HepG2 (cell line): ENCODE results near the gene FRMD5. TPM values are rescaled to one million over a fixed set of nuclear protein-coding genes. Genes with fewer than 3 reads are reported as not detected.

Experiments used
- ATAC-seq: fragments of 200-7000 bp; cut with Tn5 transposase; 3 replicates; pipeline ENCODE4 v1.9.1; 2020; ENCODE audit warnings: mild to moderate bottlenecking, moderate library complexity
- BruUV-seq: library from RNA; stranded (reverse); fragments of 400-500 nt; replicated peaks from 2 replicates; lab custom pipeline; 2021; lab: Mats Ljungman, UMichigan
- CTCF ChIA-PET: fragments of 300-600 bp; formaldehyde crosslinking; extraction: SDS; loops from one replicate; lab custom pipeline; 2021; ENCODE audit warnings: low total read pairs, inconsistent platforms, low intra/inter-chr PET ratio; lab: Yijun Ruan, JAX
- POLR2A ChIA-PET: fragments of 350-600 bp; sonication (Branson Sonifier 250); formaldehyde crosslinking; loops from one replicate; lab custom pipeline; 2020; ENCODE audit warnings: antibody characterized with exemption, inconsistent platforms; lab: Yijun Ruan, JAX
- DNase-seq: peaks from one replicate; pipeline ENCODE4 v3.0.0-alpha.2; 2015; ENCODE audit warnings: low spot score
- FAIRE-seq: peaks from 3 replicates; lab custom pipeline; 2011; peaks lifted over from hg19 to GRCh38; lab: Jason Lieb, UNC
- H2AFZ ChIP-seq: one replicate; pipeline ENCODE4 v1.6.1; 2011; ENCODE audit warnings: low read length, inconsistent platforms
- H3K27ac ChIP-seq: fragments of 300-600 bp; 3 replicates; pipeline ENCODE4 v1.8.0; 2011; ENCODE audit warnings: mixed run types, mild to moderate bottlenecking, mixed read lengths, low read length, inconsistent platforms; ENCODE audit not compliant: insufficient read depth; ENCODE audit errors: extremely low read length
- H3K27me3 ChIP-seq, 2 experiments: fragments of 200-600 bp in 1 of 2; 2 replicates in 1 of 2; 3 replicates in 1 of 2; pipeline versions ENCODE4 v1.6.0 to v1.8.0; 2011; ENCODE audit warnings: low read length in 2 of 2, mild to moderate bottlenecking in 2 of 2, moderate library complexity in 2 of 2, inconsistent platforms in 1 of 2; ENCODE audit not compliant: insufficient read depth in 2 of 2, control insufficient read depth in 1 of 2
- H3K36me3 ChIP-seq, 2 experiments: fragments of 200-600 bp in 1 of 2; replicated peaks in 1 of 2; 2 replicates in 1 of 2; 3 replicates in 1 of 2; pipeline versions ENCODE4 v1.5.1 to v1.8.0; 2011; ENCODE audit warnings: low read length in 2 of 2, inconsistent platforms in 1 of 2; ENCODE audit not compliant: insufficient read depth in 2 of 2, control insufficient read depth in 1 of 2
- H3K4me1 ChIP-seq: 2 replicates; pipeline ENCODE4 v1.5.1; 2012; ENCODE audit warnings: low read length, inconsistent platforms; ENCODE audit not compliant: insufficient read depth
- H3K4me2 ChIP-seq: 2 replicates; pipeline ENCODE4 v1.6.0; 2011; ENCODE audit warnings: low read depth, low read length, inconsistent platforms
- H3K4me3 ChIP-seq, 3 experiments: fragments of 200-600 bp in 1 of 3; sonication (generic), shearing (Covaris generic) in 1 of 3; replicated peaks in 1 of 3; 2 replicates each; pipeline ENCODE4 v1.5.1; 2011 to 2016; ENCODE audit warnings: low read length in 3 of 3, inconsistent platforms in 2 of 3, low read depth in 2 of 3, mild to moderate bottlenecking in 2 of 3, control low read depth in 1 of 3, mixed read lengths in 1 of 3; ENCODE audit not compliant: insufficient read depth in 1 of 3
- H3K79me2 ChIP-seq: one replicate; pipeline ENCODE4 v1.6.1; 2011; ENCODE audit warnings: low read length, inconsistent platforms; ENCODE audit not compliant: insufficient read depth
- H3K9ac ChIP-seq: 2 replicates; pipeline ENCODE4 v1.6.0; 2011; ENCODE audit warnings: mild to moderate bottlenecking, low read depth, low read length, inconsistent platforms; ENCODE audit not compliant: insufficient read depth
- H3K9me3 ChIP-seq: 2 replicates; pipeline ENCODE4 v1.5.1; 2012; ENCODE audit warnings: mild to moderate bottlenecking, low read length
- H4K20me1 ChIP-seq: 2 replicates; pipeline ENCODE4 v1.6.0; 2011; ENCODE audit warnings: inconsistent platforms, mild to moderate bottlenecking, low read length, moderate library complexity; ENCODE audit not compliant: insufficient read depth
- SMC3 ChIP-seq: IDR thresholded peaks from 2 replicates; pipeline ENCODE4 v1.6.1; 2011; ENCODE audit warnings: low read length, improper control_type of control experiment
- STAG1 ChIP-seq: sonication (generic); formaldehyde crosslinking; IDR thresholded peaks from 2 replicates; pipeline ENCODE4 v1.4.0; 2020; ENCODE audit warnings: missing genetic modification reagents
- YEATS2 ChIP-seq: sonication (generic); formaldehyde crosslinking; IDR thresholded peaks from 2 replicates; pipeline ENCODE4 v1.4.0; 2020; ENCODE audit warnings: missing genetic modification reagents, borderline replicate concordance
- ZNF546 ChIP-seq: sonication (generic); formaldehyde crosslinking; conservative IDR thresholded peaks from 2 replicates; pipeline ENCODE4 v1.8.1; 2023; ENCODE audit warnings: mild to moderate bottlenecking, missing genetic modification reagents
- whole genome bisulfite sequencing: methylation state at CpG from one replicate; pipeline ENCODE4 v1.1.6; 2017; ENCODE audit warnings: low lambda C conversion rate; 5-methylcytosine and 5-hydroxymethylcytosine counted together
- in situ Hi-C: cut with HindIII; loops from 2 replicates; pipeline ENCODE4 v1.10.0; 2017; ENCODE audit warnings: low pct_unique_long_range_greater_than_20kb; ENCODE audit not compliant: extremely low pct_ligation_motif_present
- intact Hi-C: fragments of 100-400 bp; cut with micrococcal nuclease; formaldehyde crosslinking; loops from one replicate; pipeline ENCODE4 v1.10.0; 2022; ENCODE audit not compliant: unreplicated experiment
- polyA plus RNA-seq, 8 experiments: library from polyadenylated mRNA; depleted of rRNA in 3 of 8; stranded (reverse) in 7 of 8; unstranded in 1 of 8; fragments of >200 nt; fragmentation: Illumina TruSeq in 4 of 8; extraction: Trizol in 4 of 8; gene quantifications; 2 replicates each; pipeline versions ENCODE4 v1.2.1 to v1.2.3, GENCODE V29; 2011 to 2016; ENCODE audit warnings: low read depth in 4 of 8, missing spikeins in 1 of 8, mixed read lengths in 1 of 8; ENCODE audit not compliant: insufficient read depth in 1 of 8
- total RNA-seq, 5 experiments: library from RNA; depleted of rRNA; stranded (reverse); fragments of >200 nt; fragmentation: Illumina TruSeq; extraction: Trizol; gene quantifications; 2 replicates each; pipeline ENCODE4 v1.2.3, GENCODE V29; 2016; ENCODE audit warnings: low read depth in 1 of 5
- TF ChIP-seq, protein P1 (sequence below): sonication (generic); formaldehyde crosslinking; IDR thresholded peaks from 2 replicates; pipeline ENCODE4 v1.4.0; 2020; ENCODE audit warnings: missing genetic modification reagents, borderline replicate concordance
- TF ChIP-seq, protein P2 (sequence below): IDR thresholded peaks from 2 replicates; pipeline ENCODE4 v1.6.1; 2012; ENCODE audit warnings: low read depth, low read length, improper control_type of control experiment
- TF ChIP-seq, protein P3 (sequence below): sonication (generic); formaldehyde crosslinking; IDR thresholded peaks from 2 replicates; pipeline ENCODE4 v1.5.0; 2020; ENCODE audit warnings: mild to moderate bottlenecking, missing genetic modification reagents, moderate library complexity

Gene FRMD5
- total and polyA plus RNA-seq, 2 of the 13 experiments (the other 11 are each of a cell fraction or from before 2014, with no cell fraction given) = 0.93 to 1.5 TPM

DNA sequence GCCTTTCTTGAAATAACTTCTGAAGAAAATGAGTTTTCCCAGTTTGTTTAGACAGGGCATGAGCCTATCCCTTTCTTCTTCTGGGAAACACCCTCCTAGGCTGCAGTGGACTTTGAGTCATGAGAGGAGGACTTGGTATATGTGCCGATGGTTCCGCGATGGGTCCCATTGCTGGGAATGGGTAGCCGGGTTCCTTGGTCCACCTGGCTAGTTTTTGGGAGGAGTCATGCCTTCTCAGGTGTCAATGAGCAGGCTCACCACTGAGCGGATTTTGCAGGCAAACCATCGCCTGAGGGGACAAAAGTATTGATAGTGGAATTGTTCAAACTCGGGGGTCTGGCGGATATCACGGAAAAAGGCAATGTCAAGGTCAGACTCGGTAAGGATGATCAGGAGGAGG lies 321.4 kb downstream of the FRMD5 start (continued):
- TF ChIP-seq, protein P1, sequence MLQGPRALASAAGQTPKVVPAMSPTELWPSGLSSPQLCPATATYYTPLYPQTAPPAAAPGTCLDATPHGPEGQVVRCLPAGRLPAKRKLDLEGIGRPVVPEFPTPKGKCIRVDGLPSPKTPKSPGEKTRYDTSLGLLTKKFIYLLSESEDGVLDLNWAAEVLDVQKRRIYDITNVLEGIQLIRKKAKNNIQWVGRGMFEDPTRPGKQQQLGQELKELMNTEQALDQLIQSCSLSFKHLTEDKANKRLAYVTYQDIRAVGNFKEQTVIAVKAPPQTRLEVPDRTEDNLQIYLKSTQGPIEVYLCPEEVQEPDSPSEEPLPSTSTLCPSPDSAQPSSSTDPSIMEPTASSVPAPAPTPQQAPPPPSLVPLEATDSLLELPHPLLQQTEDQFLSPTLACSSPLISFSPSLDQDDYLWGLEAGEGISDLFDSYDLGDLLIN = no peak

DNA sequence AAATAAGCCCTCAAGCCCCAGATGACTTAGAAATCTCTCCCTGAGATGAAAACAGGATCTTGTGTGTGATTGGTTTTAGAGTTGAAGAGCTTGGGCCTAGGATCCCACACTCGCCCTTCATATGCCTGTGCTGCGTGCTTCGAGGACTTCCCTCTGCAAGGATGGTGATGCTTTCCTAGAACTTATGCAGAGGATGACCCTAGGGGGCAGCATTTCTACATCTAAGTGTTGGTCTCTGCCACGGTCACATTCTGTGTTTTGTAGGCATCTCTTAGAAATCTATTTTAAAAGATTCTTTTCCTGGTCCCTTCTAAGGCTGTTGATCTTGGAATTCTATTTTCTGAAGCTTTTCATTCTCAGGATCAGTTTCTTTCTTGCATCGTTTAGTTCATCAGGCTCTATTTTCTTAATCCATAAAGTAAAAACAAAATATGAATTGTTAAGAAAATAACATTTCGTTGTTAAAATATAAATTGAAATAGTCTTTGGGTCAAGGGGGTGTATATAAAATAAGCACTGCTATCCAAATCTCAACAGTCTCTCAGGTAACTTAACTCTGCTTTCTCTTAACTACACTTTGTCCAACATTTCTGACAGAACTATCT lies 322.6 kb downstream of the FRMD5 start:
- TF ChIP-seq, protein P2, sequence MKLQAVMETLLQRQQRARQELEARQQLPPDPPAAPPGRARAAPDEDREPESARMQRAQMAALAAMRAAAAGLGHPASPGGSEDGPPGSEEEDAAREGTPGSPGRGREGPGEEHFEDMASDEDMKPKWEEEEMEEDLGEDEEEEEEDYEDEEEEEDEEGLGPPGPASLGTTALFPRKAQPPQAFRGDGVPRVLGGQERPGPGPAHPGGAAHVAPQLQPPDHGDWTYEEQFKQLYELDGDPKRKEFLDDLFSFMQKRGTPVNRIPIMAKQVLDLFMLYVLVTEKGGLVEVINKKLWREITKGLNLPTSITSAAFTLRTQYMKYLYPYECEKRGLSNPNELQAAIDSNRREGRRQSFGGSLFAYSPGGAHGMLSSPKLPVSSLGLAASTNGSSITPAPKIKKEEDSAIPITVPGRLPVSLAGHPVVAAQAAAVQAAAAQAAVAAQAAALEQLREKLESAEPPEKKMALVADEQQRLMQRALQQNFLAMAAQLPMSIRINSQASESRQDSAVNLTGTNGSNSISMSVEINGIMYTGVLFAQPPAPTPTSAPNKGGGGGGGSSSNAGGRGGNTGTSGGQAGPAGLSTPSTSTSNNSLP = no peak
- TF ChIP-seq, protein P3, sequence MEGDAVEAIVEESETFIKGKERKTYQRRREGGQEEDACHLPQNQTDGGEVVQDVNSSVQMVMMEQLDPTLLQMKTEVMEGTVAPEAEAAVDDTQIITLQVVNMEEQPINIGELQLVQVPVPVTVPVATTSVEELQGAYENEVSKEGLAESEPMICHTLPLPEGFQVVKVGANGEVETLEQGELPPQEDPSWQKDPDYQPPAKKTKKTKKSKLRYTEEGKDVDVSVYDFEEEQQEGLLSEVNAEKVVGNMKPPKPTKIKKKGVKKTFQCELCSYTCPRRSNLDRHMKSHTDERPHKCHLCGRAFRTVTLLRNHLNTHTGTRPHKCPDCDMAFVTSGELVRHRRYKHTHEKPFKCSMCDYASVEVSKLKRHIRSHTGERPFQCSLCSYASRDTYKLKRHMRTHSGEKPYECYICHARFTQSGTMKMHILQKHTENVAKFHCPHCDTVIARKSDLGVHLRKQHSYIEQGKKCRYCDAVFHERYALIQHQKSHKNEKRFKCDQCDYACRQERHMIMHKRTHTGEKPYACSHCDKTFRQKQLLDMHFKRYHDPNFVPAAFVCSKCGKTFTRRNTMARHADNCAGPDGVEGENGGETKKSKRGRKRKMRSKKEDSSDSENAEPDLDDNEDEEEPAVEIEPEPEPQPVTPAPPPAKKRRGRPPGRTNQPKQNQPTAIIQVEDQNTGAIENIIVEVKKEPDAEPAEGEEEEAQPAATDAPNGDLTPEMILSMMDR (CRISPR knock-in tag) = peak; percentile 74
- TF ChIP-seq YEATS2 (0 out of 2 replicates have a peak, but pooled peaks have one; percentile 25), ZNF546 (CRISPR knock-in tag) (no peak), STAG1 (peak; percentile 69), SMC3 (peak; percentile 20; the same call in 1 of the 2 replicates)
- Histone ChIP-seq H3K79me2 (no peaks in the 10 kb centered on the region), H3K4me2 (no peak overlapping the region), H3K27me3 (no peaks in the 10 kb centered on the region), H3K9ac (no peak overlapping the region), H3K4me3 (no peak overlapping the region), H4K20me1 (no peaks in the 10 kb centered on the region), H3K27ac (no peak overlapping the region), H3K4me1 (no peaks in the 10 kb centered on the region), H3K36me3 (no peaks in the 10 kb centered on the region; a peak in 1 of 5 replicates), H3K9me3 (no peaks in the 10 kb centered on the region), H2AFZ (no peak overlapping the region)
- no TSS peak for BruUV-seq
- CTCF ChIA-PET = interaction anchor here (1.7 kb wide), 1 partner anchor 194 kb away, joined by 10 read pairs; no protein-coding TSS in a partner anchor
- in situ Hi-C loops = no loop called here
- DNase-seq (peak; percentile 57), FAIRE-seq (peak; percentile 86), ATAC-seq (peak; percentile 90)
- POLR2A ChIA-PET = no interaction called here
- 48% methylated on average over 6 of the region's 6 CpGs for WGBS
- intact Hi-C loops = no loop called here
